GM08714 (cell line): Measurements from ENCODE around the gene TRIM66.

ENCODE experiments used
- H3K4me3 ChIP-seq: fragments of 200-500 bp; sonication (Bioruptor generic); 2 replicates; pipeline ENCODE4 v1.5.1; 2014; ENCODE audit warnings: mild to moderate bottlenecking, low read length, inconsistent platforms
- ZNF274 ChIP-seq: IDR thresholded peaks from 2 replicates; pipeline ENCODE4 v1.6.1; 2012; ENCODE audit warnings: mild to moderate bottlenecking, low read depth, low read length

TRIM66 gene

GRCh38 chr11:8603696-8604077 is 78.8 kb downstream of the TRIM66 start:
- H3K4me3 ChIP-seq: no peak overlapping the region

GRCh38 chr11:8601376-8602133 is 80.9 kb downstream of the TRIM66 start:
- no peak for TF ChIP-seq ZNF274
- H3K4me3 ChIP-seq: no peak overlapping the region

More at GRCh38 chr11:8603696-8604077, 78.8 kb downstream of the TRIM66 start:
- TF ChIP-seq ZNF274: no peak

GRCh38 chr11:8598506-8598905 is 84.0 kb downstream of the TRIM66 start:
- H3K4me3 ChIP-seq: no peak overlapping the region
- no peak for TF ChIP-seq ZNF274

GRCh38 chr11:8597182-8597581 is 85.3 kb downstream of the TRIM66 start:
- TF ChIP-seq ZNF274: no peak
- no peak overlapping the region for H3K4me3 ChIP-seq

- no peak for TF ChIP-seq ZNF274
- no peak overlapping the region for H3K4me3 ChIP-seq
These were observed 85.9 kb downstream of the TRIM66 start for GRCh38 chr11:8596504-8597046.

GRCh38 chr11:8593935-8594909 is 88.2 kb downstream of the TRIM66 start, which contains the start of gene STK33:
TSS of gene STK33 (minus strand) at chr11:8594228. CDS start at chr11:8474905, 119,323 bp downstream.
- TF ChIP-seq ZNF274: no peak
- H3K4me3 ChIP-seq: peak within 1 kb of the TSS; percentile 89

GRCh38 chr11:8593455-8593854 is 89.0 kb downstream of the TRIM66 start:
- no peak for TF ChIP-seq ZNF274

GRCh38 chr11:8587915-8588314 is 94.5 kb downstream of the TRIM66 start:
- no peak for TF ChIP-seq ZNF274
- no peak overlapping the region for H3K4me3 ChIP-seq

More at GRCh38 chr11:8593455-8593854, 89.0 kb downstream of the TRIM66 start:
- peak overlapping the region; percentile 89 for H3K4me3 ChIP-seq

- no peak overlapping the region for H3K4me3 ChIP-seq
- no peak for TF ChIP-seq ZNF274
These were observed 95.7 kb downstream of the TRIM66 start for GRCh38 chr11:8586805-8587204.

GRCh38 chr11:8586184-8586583 is 96.3 kb downstream of the TRIM66 start:
- TF ChIP-seq ZNF274: no peak
- H3K4me3 ChIP-seq: no peak overlapping the region

- no peak overlapping the region for H3K4me3 ChIP-seq
- TF ChIP-seq ZNF274: no peak
These were observed 98.0 kb downstream of the TRIM66 start for GRCh38 chr11:8584511-8584910.

GRCh38 chr11:8584082-8584481 is 98.4 kb downstream of the TRIM66 start:
- TF ChIP-seq ZNF274: no peak
- no peak overlapping the region for H3K4me3 ChIP-seq

- no peak for TF ChIP-seq ZNF274
- no peak overlapping the region for H3K4me3 ChIP-seq
These were observed 101.2 kb downstream of the TRIM66 start for GRCh38 chr11:8581300-8581699.
